ENCODE data around the gene EGLN2. TPM values are rescaled to one million over a fixed set of nuclear protein-coding genes. Genes with fewer than 3 reads are reported as not detected.

The EGLN2 gene
- polyA plus RNA-seq, 1 donor (not counting 4 experiments of a cell fraction or from before 2014, with no cell fraction given): 31.6 TPM

- dilution Hi-C loops (cut with MboI; ENCODE audit: extremely low pct_ligation_motif_present, low sequenced_read_pairs): no loop called here
- FAIRE-seq (no peak), DNase-seq (ENCODE audit: low read depth, low spot score) (no peak)
- Histone ChIP-seq H3K27ac (ENCODE audit: control insufficient read depth, insufficient read depth, low read length) (peak overlapping the region; percentile 98), H3K27me3 (ENCODE audit: control insufficient read depth, extremely low read depth, insufficient read depth, low read length) (no peaks in the 10 kb centered on the region), H3K4me1 (ENCODE audit: control insufficient read depth, extremely low read depth, insufficient read depth, low read length) (peaks cover 26% of the 10 kb centered on the region), H3K79me2 (ENCODE audit: control insufficient read depth, insufficient read depth, low read length) (no peaks in the 10 kb centered on the region), H3K9me1 (ENCODE audit: control insufficient read depth, extremely low read depth, insufficient read depth, low read length) (no peaks in the 10 kb centered on the region), H3K36me3 (ENCODE audit: control insufficient read depth in 2 of 2, extremely low read depth in 1 of 2, insufficient read depth in 2 of 2, low read length in 2 of 2) (no peaks in the 10 kb centered on the region), H4K20me1 (ENCODE audit: control insufficient read depth, extremely low read depth, insufficient read depth, low read length) (no peaks in the 10 kb centered on the region), H3K9ac (ENCODE audit: control insufficient read depth, extremely low read depth, insufficient read depth, low read length) (peak overlapping the region; percentile 93), H2AFZ (ENCODE audit: control insufficient read depth, low read length) (peak overlapping the region; percentile 90), H3K4me3 (ENCODE audit: control insufficient read depth in 2 of 3, extremely low read depth in 1 of 3, insufficient read depth in 2 of 3, low read depth in 1 of 3, low read length in 3 of 3) (peak overlapping the region; percentile 70 to 96 (median 81)), H3K9me3 (ENCODE audit: control insufficient read depth, low read depth, low read length) (no peaks in the 10 kb centered on the region), H3K4me2 (ENCODE audit: control insufficient read depth, extremely low read depth, insufficient read depth, low read depth, low read length) (peak overlapping the region; percentile 100)
- no peak for TF ChIP-seq CTCF (optimal IDR thresholded peaks at IDR 0.05 in 1 of 3, IDR thresholded peaks at IDR 0.05 in 1 of 3, conservative IDR thresholded peaks at IDR 0.05 in 1 of 3; ENCODE audit: extremely low read depth in 1 of 3, insufficient read depth in 2 of 3, low read length in 3 of 3)
- TF ChIP-seq EZH2 (IDR thresholded peaks at IDR 0.05; ENCODE audit: low read length): no peak
These were observed 21.4 kb upstream of the EGLN2 start for GRCh38 chr19:40777645-40777936.

GRCh38 chr19:40777937-40778705 is 20.9 kb upstream of the EGLN2 start, which contains the start of gene RAB4B:
TSS of gene RAB4B (plus strand) at chr19:40778247. CDS start at chr19:40778376, 129 bp downstream.
- peak within 1 kb of the TSS; percentile 90 for H2AFZ ChIP-seq (ENCODE audit: control insufficient read depth, low read length)

More at GRCh38 chr19:40777937-40778705, 20.9 kb upstream of the EGLN2 start, which contains the start of gene RAB4B:
- no peak for TF ChIP-seq EZH2 (IDR thresholded peaks at IDR 0.05; ENCODE audit: low read length)
- no peak for TF ChIP-seq CTCF (optimal IDR thresholded peaks at IDR 0.05 in 1 of 3, IDR thresholded peaks at IDR 0.05 in 1 of 3, conservative IDR thresholded peaks at IDR 0.05 in 1 of 3; ENCODE audit: extremely low read depth in 1 of 3, insufficient read depth in 2 of 3, low read length in 3 of 3)
- Histone ChIP-seq H3K4me2 (ENCODE audit: control insufficient read depth, extremely low read depth, insufficient read depth, low read depth, low read length) (peak within 1 kb of the TSS; percentile 100), H3K9ac (ENCODE audit: control insufficient read depth, extremely low read depth, insufficient read depth, low read length) (peak within 1 kb of the TSS; percentile 93), H3K9me3 (ENCODE audit: control insufficient read depth, low read depth, low read length) (no peaks in the 10 kb centered on the region), H3K36me3 (ENCODE audit: control insufficient read depth in 2 of 2, extremely low read depth in 1 of 2, insufficient read depth in 2 of 2, low read length in 2 of 2) (no peaks in the 10 kb centered on the region), H3K27ac (ENCODE audit: control insufficient read depth, insufficient read depth, low read length) (peak within 1 kb of the TSS; percentile 98), H3K27me3 (ENCODE audit: control insufficient read depth, extremely low read depth, insufficient read depth, low read length) (no peaks in the 10 kb centered on the region), H3K79me2 (ENCODE audit: control insufficient read depth, insufficient read depth, low read length) (no peaks in the 10 kb centered on the region), H3K9me1 (ENCODE audit: control insufficient read depth, extremely low read depth, insufficient read depth, low read length) (no peaks in the 10 kb centered on the region), H3K4me1 (ENCODE audit: control insufficient read depth, extremely low read depth, insufficient read depth, low read length) (peaks cover 26% of the 10 kb centered on the region), H3K4me3 (ENCODE audit: control insufficient read depth in 2 of 3, extremely low read depth in 1 of 3, insufficient read depth in 2 of 3, low read depth in 1 of 3, low read length in 3 of 3) (peak within 1 kb of the TSS; percentile 70 to 96 (median 81)), H4K20me1 (ENCODE audit: control insufficient read depth, extremely low read depth, insufficient read depth, low read length) (no peaks in the 10 kb centered on the region)
- peak; percentile 65 for FAIRE-seq
- peak; percentile 99 for DNase-seq (ENCODE audit: low read depth, low spot score)
- dilution Hi-C loops (cut with MboI; ENCODE audit: extremely low pct_ligation_motif_present, low sequenced_read_pairs): no loop called here

All from keratinocyte (primary cell).